ENCODE measurements around the gene UFSP2.

The UFSP2 gene

DNA sequence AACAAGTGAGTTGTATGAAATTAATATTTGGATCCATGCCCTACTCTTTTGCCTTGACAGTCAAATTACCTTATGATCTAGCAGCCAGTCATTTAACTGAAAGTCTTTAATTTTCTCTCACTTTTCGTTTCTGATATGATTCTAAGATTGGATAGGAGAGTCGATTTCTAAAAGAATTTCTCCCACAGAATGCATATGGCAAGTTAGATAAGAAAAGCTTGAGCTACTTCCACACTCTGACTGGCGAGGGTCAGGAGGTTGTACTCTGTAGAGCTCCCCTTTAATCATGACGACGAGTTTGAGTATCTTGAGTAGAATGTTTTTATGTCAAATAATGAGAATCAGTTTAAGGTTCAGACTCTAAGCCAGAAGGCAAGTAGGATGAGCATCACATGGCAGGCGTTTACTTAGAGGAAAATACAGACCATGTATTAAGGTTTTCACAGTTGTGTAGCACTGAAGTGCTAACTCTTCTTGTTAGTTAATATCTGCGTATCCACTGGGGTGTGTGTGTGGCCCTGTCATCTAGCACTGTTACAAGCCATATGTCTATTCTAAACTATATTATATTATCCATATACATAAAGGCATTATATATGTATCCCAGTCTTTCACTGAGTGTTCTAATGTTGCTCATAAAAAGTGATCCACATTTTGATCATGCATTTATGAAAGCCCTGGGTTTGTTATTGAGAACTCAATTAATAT, 67.9 kb downstream of the UFSP2 start:
- Mint-ChIP-seq H3K4me3 (no peak overlapping the region), H3K27ac (no peak overlapping the region), H3K4me1 (no peaks in the 10 kb centered on the region), H3K27me3 (no peaks in the 10 kb centered on the region), H3K9me3 (no peaks in the 10 kb centered on the region), H3K36me3 (peaks cover 20% of the 10 kb centered on the region)

DNA sequence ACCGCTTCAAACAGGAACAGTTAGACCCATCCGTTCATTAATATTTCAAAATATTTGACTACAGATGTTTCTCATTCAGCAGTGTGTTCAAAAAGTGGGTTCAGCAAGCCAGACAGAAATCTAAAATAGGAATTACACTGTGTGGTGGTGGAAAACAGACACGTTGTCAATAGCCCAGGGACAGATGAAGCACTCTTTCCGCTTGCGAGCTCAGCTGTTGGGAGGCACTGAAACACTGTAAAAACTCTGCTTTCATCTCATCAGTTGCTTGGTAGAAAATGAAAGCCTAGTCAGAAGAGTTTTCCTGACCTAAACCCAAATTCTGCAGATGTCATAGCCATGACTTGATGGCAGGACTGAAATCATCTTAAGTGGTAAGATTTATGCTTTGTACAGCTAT, 68.6 kb downstream of the UFSP2 start:
- Mint-ChIP-seq H3K27ac (no peak overlapping the region), H3K4me1 (no peaks in the 10 kb centered on the region), H3K36me3 (peaks cover 24% of the 10 kb centered on the region), H3K9me3 (no peaks in the 10 kb centered on the region), H3K27me3 (no peaks in the 10 kb centered on the region), H3K4me3 (no peak overlapping the region)

DNA sequence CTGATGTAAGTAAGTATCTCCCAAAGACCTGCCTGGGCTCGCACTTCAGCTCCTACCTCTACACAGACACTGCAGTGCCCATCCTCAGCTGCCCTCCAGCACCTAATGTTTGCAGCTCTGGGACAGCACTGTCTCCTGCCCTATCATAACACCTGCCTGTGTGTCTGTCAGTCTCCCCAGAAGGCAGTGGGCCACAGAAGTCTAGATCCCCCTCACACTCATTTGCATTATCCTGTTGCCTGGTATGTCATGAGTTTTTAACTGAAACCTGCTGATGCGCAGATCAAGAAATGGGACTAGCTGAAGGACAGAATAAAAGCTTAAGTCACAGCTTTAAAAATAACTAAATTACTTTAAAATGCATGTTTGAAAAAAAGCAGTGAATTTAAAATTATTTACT, 73.0 kb downstream of the UFSP2 start:
- no peak overlapping the region for H3K4me3 Mint-ChIP-seq
- peaks cover 39% of the 10 kb centered on the region for H3K36me3 Mint-ChIP-seq
- H3K27me3 Mint-ChIP-seq: no peaks in the 10 kb centered on the region
- H3K27ac Mint-ChIP-seq: no peak overlapping the region
- H3K9me3 Mint-ChIP-seq: no peaks in the 10 kb centered on the region
- no peaks in the 10 kb centered on the region for H3K4me1 Mint-ChIP-seq

DNA sequence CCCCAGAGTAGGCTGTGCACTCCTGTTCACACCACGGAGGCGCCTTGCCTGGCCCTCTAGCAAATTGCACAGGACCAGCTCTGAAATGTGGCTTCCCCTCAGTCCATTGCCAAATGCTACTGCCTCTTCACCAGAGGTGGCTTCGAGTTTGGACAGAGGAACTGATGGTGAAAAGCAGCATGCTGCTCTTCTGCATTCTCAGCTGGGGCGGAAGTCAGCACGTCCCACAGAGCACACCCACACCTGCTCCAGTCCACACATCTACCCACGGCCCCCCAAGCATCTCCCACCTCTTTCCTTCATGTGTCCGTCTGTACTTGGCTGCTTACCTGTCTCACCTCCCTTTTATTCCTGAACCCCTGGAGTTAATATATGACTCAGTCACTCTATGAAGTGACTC, 73.6 kb downstream of the UFSP2 start:
- H3K9me3 Mint-ChIP-seq: no peaks in the 10 kb centered on the region
- no peaks in the 10 kb centered on the region for H3K27me3 Mint-ChIP-seq
- H3K36me3 Mint-ChIP-seq: peaks cover 36% of the 10 kb centered on the region
- H3K4me1 Mint-ChIP-seq: no peaks in the 10 kb centered on the region
- no peak overlapping the region for H3K4me3 Mint-ChIP-seq
- no peak overlapping the region for H3K27ac Mint-ChIP-seq

DNA sequence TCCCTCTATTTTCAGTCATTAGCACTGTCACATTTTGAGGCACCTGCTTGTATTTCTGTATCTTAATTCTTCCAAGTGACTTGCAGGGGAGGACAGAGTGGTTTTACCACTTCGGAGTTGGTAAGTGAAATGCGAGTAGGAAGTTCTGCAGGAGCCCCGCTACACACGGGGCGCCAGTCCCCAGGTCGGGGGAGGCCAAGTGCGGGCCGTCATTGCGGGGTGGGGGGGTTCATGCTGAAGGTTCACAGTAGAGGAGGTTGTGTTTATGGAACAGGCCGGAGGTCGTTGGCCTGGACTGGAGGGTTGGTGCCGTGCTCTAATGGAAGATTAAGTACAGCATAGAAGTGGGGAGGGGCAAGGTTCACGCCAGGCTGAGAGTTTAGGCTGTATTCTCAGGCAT, 74.1 kb downstream of the UFSP2 start:
- Mint-ChIP-seq H3K9me3 (no peaks in the 10 kb centered on the region), H3K4me3 (no peak overlapping the region), H3K4me1 (no peaks in the 10 kb centered on the region), H3K36me3 (peaks cover 37% of the 10 kb centered on the region), H3K27ac (no peak overlapping the region), H3K27me3 (no peaks in the 10 kb centered on the region)

Data from activated naive CD4-positive, alpha-beta T cell treated with anti-CD3 and anti-CD28 coated beads, Interleukin-2, amount 50 U/mL, for 24 hours (primary cell).